ENCODE measurements around the gene MMP24. TPM values are rescaled to one million over a fixed set of nuclear protein-coding genes. Genes with fewer than 3 reads are reported as not detected.
"Not testable (repeated sequence)": the region's sequence is repeated elsewhere in the genome, so short reads cannot be mapped to it uniquely, and the experiment has no call there.

Gene MMP24
- total RNA-seq, 1 experiment from 2014 or later, result 23.0 TPM

- TF ChIP-seq CTCF (conservative IDR thresholded peaks at IDR 0.05), result no peak
- H3K9me3 Mint-ChIP-seq, result peaks cover 42 to 44% of the 10 kb centered on the region in 2 experiments
- no peak overlapping the region for H4K8ac ChIP-seq (replicated peaks; ENCODE audit: insufficient read length, low read depth, low read length)
Measured at GRCh38 chr20:35200267-35200666, 26.2 kb upstream of the MMP24 start.

GRCh38 chr20:35201467-35201866 is 25.0 kb upstream of the MMP24 start:
- not testable (repeated sequence) for H2BK5ac ChIP-seq (ENCODE audit: insufficient read length, low read length); H3K23ac ChIP-seq (ENCODE audit: insufficient read length, low read depth, low read length); H4K20me1 ChIP-seq (ENCODE audit: control insufficient read depth, insufficient read depth, insufficient read length); H4K91ac ChIP-seq (ENCODE audit: insufficient read length, low read depth, low read length); H2BK15ac ChIP-seq (ENCODE audit: low read depth, low read length); H3T11ph ChIP-seq (ENCODE audit: low read length); H3K27me3 ChIP-seq (ENCODE audit: insufficient read depth, low read length); H3K9ac ChIP-seq (ENCODE audit: extremely low read depth, insufficient read length, low read length); H4K8ac ChIP-seq (replicated peaks; ENCODE audit: insufficient read length, low read depth, low read length); H3K79me1 ChIP-seq (ENCODE audit: insufficient read depth, low read depth, low read length, poor library complexity, severe bottlenecking); H3K9me3 ChIP-seq (ENCODE audit: control insufficient read depth, low read depth, low read length); H2BK20ac ChIP-seq (ENCODE audit: low read depth, low read length, poor library complexity, severe bottlenecking); H4K5ac ChIP-seq (ENCODE audit: insufficient read length, low read depth, low read length); H3K23me2 ChIP-seq (ENCODE audit: insufficient read length, low read depth, low read length, poor library complexity, severe bottlenecking); H3K14ac ChIP-seq (ENCODE audit: insufficient read depth, low read length); H3K27ac Mint-ChIP-seq; H3K4ac ChIP-seq (ENCODE audit: low read depth, low read length); H3K4me3 Mint-ChIP-seq; H2BK120ac ChIP-seq (ENCODE audit: low read depth, low read length, poor library complexity, severe bottlenecking); H3K27ac ChIP-seq (ENCODE audit: insufficient read length, low read depth, low read length); H2BK12ac ChIP-seq (ENCODE audit: insufficient read length, low read depth, low read length); H3K4me2 ChIP-seq (ENCODE audit: insufficient read depth, insufficient read length, low read length); H3K4me1 ChIP-seq (ENCODE audit: insufficient read depth, low read length); H3K79me2 ChIP-seq (ENCODE audit: insufficient read depth, low read length); H3K4me1 Mint-ChIP-seq; DNase-seq; H3K56ac ChIP-seq (ENCODE audit: insufficient read length, low read depth, low read length); H2AFZ ChIP-seq (ENCODE audit: low read length); H3K18ac ChIP-seq (ENCODE audit: insufficient read length, low read depth, low read length); H2AK5ac ChIP-seq (ENCODE audit: insufficient read length, low read length)
- WGBS (ENCODE audit: extremely low coverage, insufficient read length, low lambda C conversion rate), result no CpG with 5 or more reads among the region's 5 CpGs
- Mint-ChIP-seq H3K36me3 (ENCODE audit: insufficient read depth in 1 of 3, low read depth in 3 of 3) (peaks cover 3 to 22% (median 20%) of the 10 kb centered on the region in 3 experiments; a peak in 6 of 7 replicates), H3K27me3 (ENCODE audit: low read depth) (peaks cover 11% of the 10 kb centered on the region), H3K9me3 (peaks cover 34 to 38% of the 10 kb centered on the region in 2 experiments)

More at GRCh38 chr20:35200267-35200666, 26.2 kb upstream of the MMP24 start:
- Histone ChIP-seq H2BK20ac (ENCODE audit: low read depth, low read length, poor library complexity, severe bottlenecking) (no peak overlapping the region), H3K56ac (ENCODE audit: insufficient read length, low read depth, low read length) (no peak overlapping the region), H3K4me1 (ENCODE audit: insufficient read depth, low read length) (no peaks in the 10 kb centered on the region), H4K20me1 (ENCODE audit: control insufficient read depth, insufficient read depth, insufficient read length) (no peaks in the 10 kb centered on the region), H4K91ac (ENCODE audit: insufficient read length, low read depth, low read length) (no peak overlapping the region), H3K4ac (ENCODE audit: low read depth, low read length) (no peak overlapping the region), H3K9ac (ENCODE audit: extremely low read depth, insufficient read length, low read length) (no peak overlapping the region), H3K14ac (ENCODE audit: insufficient read depth, low read length) (no peak overlapping the region), H2AK5ac (ENCODE audit: insufficient read length, low read length) (no peak overlapping the region), H2AFZ (ENCODE audit: low read length) (no peak overlapping the region), H3T11ph (ENCODE audit: low read length) (no peak overlapping the region), H3K79me2 (ENCODE audit: insufficient read depth, low read length) (no peaks in the 10 kb centered on the region), H3K79me1 (ENCODE audit: insufficient read depth, low read depth, low read length, poor library complexity, severe bottlenecking) (no peaks in the 10 kb centered on the region), H3K9me3 (ENCODE audit: control insufficient read depth, low read depth, low read length) (no peaks in the 10 kb centered on the region), H2BK12ac (ENCODE audit: insufficient read length, low read depth, low read length) (no peak overlapping the region), H2BK120ac (ENCODE audit: low read depth, low read length, poor library complexity, severe bottlenecking) (no peak overlapping the region), H2BK5ac (ENCODE audit: insufficient read length, low read length) (no peak overlapping the region), H3K27me3 (ENCODE audit: insufficient read depth, low read length) (no peaks in the 10 kb centered on the region), H3K18ac (ENCODE audit: insufficient read length, low read depth, low read length) (no peak overlapping the region), H3K27ac (ENCODE audit: insufficient read length, low read depth, low read length) (no peak overlapping the region), H3K23me2 (ENCODE audit: insufficient read length, low read depth, low read length, poor library complexity, severe bottlenecking) (no peaks in the 10 kb centered on the region), H3K4me2 (ENCODE audit: insufficient read depth, insufficient read length, low read length) (no peak overlapping the region), H2BK15ac (ENCODE audit: low read depth, low read length) (no peak overlapping the region), H3K23ac (ENCODE audit: insufficient read length, low read depth, low read length) (no peak overlapping the region), H4K5ac (ENCODE audit: insufficient read length, low read depth, low read length) (no peak overlapping the region)
- H3K27ac Mint-ChIP-seq, result no peak overlapping the region
- no peak overlapping the region for H3K4me3 Mint-ChIP-seq
- H3K36me3 Mint-ChIP-seq (ENCODE audit: insufficient read depth in 1 of 3, low read depth in 3 of 3), result peaks cover 6 to 25% (median 22%) of the 10 kb centered on the region in 3 experiments; a peak in 6 of 7 replicates
- DNase-seq, result no peak
- WGBS (ENCODE audit: extremely low coverage, insufficient read length, low lambda C conversion rate), result no CpG with 5 or more reads among the region's 1 CpG
- no peaks in the 10 kb centered on the region for H3K4me1 Mint-ChIP-seq
- peaks cover 11% of the 10 kb centered on the region for H3K27me3 Mint-ChIP-seq (ENCODE audit: low read depth)
